Natural killer cell treated with Interleukin-12 subunit alpha and Interleukin-12 subunit beta and Interleukin-15 and Interleukin-18, amount 100 ng/mL, for 72 hours (primary cell): Measurements from ENCODE around the gene PROK2. TPM values are rescaled to one million over a fixed set of nuclear protein-coding genes. Genes with fewer than 3 reads are reported as not detected.

Experiments used
- ATAC-seq, 2 donors: fragments of 150-1000 bp; cut with Tn5 transposase in 1 of 2; sonication (Bioruptor Pico), chemical (Tn5 transposase) in 1 of 2; 2 replicates each; pipeline ENCODE4 v1.10.0; 2021
- DNase-seq: peaks from one replicate; pipeline ENCODE4 v3.0.0; 2022; ENCODE audit warnings: low spot score
- H3K27ac Mint-ChIP-seq, 2 donors: 1 replicate in 1 of 2; 2 replicates in 1 of 2; pipeline ENCODE4 v1.8.0; 2022; ENCODE audit warnings: mixed read lengths in 2 of 2, mild to moderate bottlenecking in 1 of 2, moderate library complexity in 1 of 2
- H3K27me3 Mint-ChIP-seq, 2 donors: 1 replicate in 1 of 2; 2 replicates in 1 of 2; pipeline ENCODE4 v1.8.0; 2022; ENCODE audit warnings: mixed read lengths in 2 of 2
- H3K36me3 Mint-ChIP-seq: one replicate; pipeline ENCODE4 v1.8.0; 2022; ENCODE audit warnings: mixed read lengths
- H3K4me1 Mint-ChIP-seq, 2 donors: 1 replicate in 1 of 2; 2 replicates in 1 of 2; pipeline ENCODE4 v1.8.0; 2022; ENCODE audit warnings: low read depth in 2 of 2, mixed read lengths in 2 of 2, mild to moderate bottlenecking in 1 of 2
- H3K4me3 Mint-ChIP-seq: one replicate; pipeline ENCODE4 v1.8.0; 2022; ENCODE audit warnings: mixed read lengths
- H3K9me3 Mint-ChIP-seq: 2 replicates; pipeline ENCODE4 v1.8.0; 2022; ENCODE audit warnings: mixed read lengths
- total RNA-seq, 2 donors: library from RNA; stranded (reverse); gene quantifications; one replicate each; pipeline ENCODE4 v1.2.3, GENCODE V29; 2022

Gene PROK2
- total RNA-seq, 2 donors from 2014 or later = 7.2 TPM; not detected in 1

- Mint-ChIP-seq H3K4me3 (no peak overlapping the region), H3K27me3 (peaks cover 11 to 12% of the 10 kb centered on the region in 2 donors), H3K27ac (no peak overlapping the region), H3K4me1 (no peaks in the 10 kb centered on the region), H3K36me3 (no peaks in the 10 kb centered on the region), H3K9me3 (no peaks in the 10 kb centered on the region)
- no peak for DNase-seq
- no peak for ATAC-seq
Measured at GRCh38 chr3:71805199-71805598, 20.3 kb upstream of the PROK2 start.

- H3K4me3 Mint-ChIP-seq = no peak overlapping the region
- DNase-seq = no peak
- no peaks in the 10 kb centered on the region for H3K36me3 Mint-ChIP-seq
- peaks cover 11 to 18% of the 10 kb centered on the region in 2 donors for H3K27me3 Mint-ChIP-seq
- no peaks in the 10 kb centered on the region for H3K4me1 Mint-ChIP-seq
- H3K27ac Mint-ChIP-seq = no peak overlapping the region
- H3K9me3 Mint-ChIP-seq = no peaks in the 10 kb centered on the region
- no peak for ATAC-seq
Measured at GRCh38 chr3:71803248-71803647, 18.3 kb upstream of the PROK2 start.

GRCh38 chr3:71801986-71802385 is 17.0 kb upstream of the PROK2 start:
- H3K27me3 Mint-ChIP-seq = peaks cover 11 to 18% of the 10 kb centered on the region in 2 donors
- ATAC-seq = no peak
- no peaks in the 10 kb centered on the region for H3K36me3 Mint-ChIP-seq
- no peaks in the 10 kb centered on the region for H3K4me1 Mint-ChIP-seq
- H3K9me3 Mint-ChIP-seq = no peaks in the 10 kb centered on the region
- no peak overlapping the region for H3K27ac Mint-ChIP-seq
- H3K4me3 Mint-ChIP-seq = no peak overlapping the region
- DNase-seq = no peak

- ATAC-seq = no peak
- H3K9me3 Mint-ChIP-seq = no peaks in the 10 kb centered on the region
- peaks cover 3% of the 10 kb centered on the region in 2 donors for H3K4me1 Mint-ChIP-seq
- DNase-seq = no peak
- H3K4me3 Mint-ChIP-seq = no peak overlapping the region
- no peak overlapping the region for H3K27ac Mint-ChIP-seq
- peaks cover 11 to 23% of the 10 kb centered on the region in 2 donors for H3K27me3 Mint-ChIP-seq
- H3K36me3 Mint-ChIP-seq = no peaks in the 10 kb centered on the region
Measured at GRCh38 chr3:71800023-71800422, 15.1 kb upstream of the PROK2 start.

- no peak for DNase-seq
- no peak overlapping the region for H3K4me3 Mint-ChIP-seq
Measured at GRCh38 chr3:71797455-71797854, 12.5 kb upstream of the PROK2 start.

GRCh38 chr3:71796290-71796689 is 11.3 kb upstream of the PROK2 start:
- Mint-ChIP-seq H3K27ac (no peak overlapping the region), H3K4me1 (peaks cover 3% of the 10 kb centered on the region in 2 donors), H3K4me3 (no peak overlapping the region), H3K36me3 (no peaks in the 10 kb centered on the region), H3K27me3 (peaks cover 10 to 22% of the 10 kb centered on the region in 2 donors), H3K9me3 (no peaks in the 10 kb centered on the region)
- DNase-seq = no peak
- ATAC-seq = no peak

More at GRCh38 chr3:71797455-71797854, 12.5 kb upstream of the PROK2 start:
- no peak for ATAC-seq
- Mint-ChIP-seq H3K27ac (no peak overlapping the region), H3K9me3 (no peaks in the 10 kb centered on the region), H3K27me3 (peaks cover 19 to 26% of the 10 kb centered on the region in 2 donors), H3K36me3 (no peaks in the 10 kb centered on the region), H3K4me1 (peaks cover 3% of the 10 kb centered on the region in 2 donors)

- Mint-ChIP-seq H3K36me3 (no peaks in the 10 kb centered on the region), H3K9me3 (no peaks in the 10 kb centered on the region), H3K4me1 (peaks cover 3 to 6% of the 10 kb centered on the region in 2 donors), H3K27ac (no peak overlapping the region), H3K27me3 (peaks cover 26 to 29% of the 10 kb centered on the region in 2 donors), H3K4me3 (no peak overlapping the region)
- ATAC-seq = no peak
- DNase-seq = no peak
Measured at GRCh38 chr3:71791634-71792033, 6.7 kb upstream of the PROK2 start.

GRCh38 chr3:71789922-71790321 is 5.0 kb upstream of the PROK2 start:
- H3K27me3 Mint-ChIP-seq = peaks cover 33 to 39% of the 10 kb centered on the region in 2 donors
- H3K4me3 Mint-ChIP-seq = no peak overlapping the region
- no peaks in the 10 kb centered on the region for H3K36me3 Mint-ChIP-seq
- H3K4me1 Mint-ChIP-seq = peaks cover 4 to 5% of the 10 kb centered on the region in 2 donors
- DNase-seq (no peak), ATAC-seq (no peak)
- H3K9me3 Mint-ChIP-seq = no peaks in the 10 kb centered on the region
- H3K27ac Mint-ChIP-seq = no peak overlapping the region

- DNase-seq (no peak), ATAC-seq (no peak)
- Mint-ChIP-seq H3K36me3 (peaks cover 5% of the 10 kb centered on the region), H3K27me3 (peaks cover 37 to 42% of the 10 kb centered on the region in 2 donors), H3K27ac (no peak overlapping the region), H3K9me3 (no peaks in the 10 kb centered on the region), H3K4me3 (no peak overlapping the region), H3K4me1 (peaks cover 8 to 10% of the 10 kb centered on the region in 2 donors)
Measured at GRCh38 chr3:71787851-71788405, 3.0 kb upstream of the PROK2 start.

- H3K27ac Mint-ChIP-seq = no peak overlapping the region
- DNase-seq = no peak
- no peaks in the 10 kb centered on the region for H3K9me3 Mint-ChIP-seq
- peaks cover 5% of the 10 kb centered on the region for H3K36me3 Mint-ChIP-seq
- peaks cover 8 to 10% of the 10 kb centered on the region in 2 donors for H3K4me1 Mint-ChIP-seq
- H3K4me3 Mint-ChIP-seq = no peak overlapping the region
- no peak for ATAC-seq
- H3K27me3 Mint-ChIP-seq = peaks cover 35 to 49% of the 10 kb centered on the region in 2 donors
Measured at GRCh38 chr3:71786551-71786950, 1.6 kb upstream of the PROK2 start.

- Mint-ChIP-seq H3K4me3 (peak overlapping the region; percentile 72), H3K36me3 (peaks cover 5% of the 10 kb centered on the region), H3K9me3 (no peaks in the 10 kb centered on the region), H3K4me1 (peaks cover 8 to 12% of the 10 kb centered on the region in 2 donors), H3K27ac (no peak overlapping the region), H3K27me3 (peaks cover 38 to 52% of the 10 kb centered on the region in 2 donors)
- DNase-seq (no peak), ATAC-seq (no peak)
Measured at GRCh38 chr3:71786217-71786549, 1.2 kb upstream of the PROK2 start.

GRCh38 chr3:71785532-71786216 is 726 bp upstream of the PROK2 start:
- no peak for DNase-seq
- Mint-ChIP-seq H3K4me3 (peak overlapping the region; percentile 72), H3K27ac (peak overlapping the region in 1 of 2 donors; percentile 18), H3K9me3 (no peaks in the 10 kb centered on the region), H3K27me3 (peaks cover 37 to 56% of the 10 kb centered on the region in 2 donors), H3K36me3 (peaks cover 5% of the 10 kb centered on the region), H3K4me1 (peaks cover 8 to 12% of the 10 kb centered on the region in 2 donors)
- no peak for ATAC-seq

- peaks cover 33 to 54% of the 10 kb centered on the region in 2 donors for H3K27me3 Mint-ChIP-seq
- peak overlapping the region; percentile 94 for H3K4me3 Mint-ChIP-seq
- H3K36me3 Mint-ChIP-seq = peaks cover 5% of the 10 kb centered on the region
- DNase-seq (no peak), ATAC-seq (no peak)
- H3K27ac Mint-ChIP-seq = peak overlapping the region in 1 of 2 donors; percentile 79
- H3K9me3 Mint-ChIP-seq = no peaks in the 10 kb centered on the region
- H3K4me1 Mint-ChIP-seq = peaks cover 15 to 23% of the 10 kb centered on the region in 2 donors
Measured at GRCh38 chr3:71784201-71784913, 591 bp downstream of the PROK2 start.

- Mint-ChIP-seq H3K36me3 (peaks cover 5% of the 10 kb centered on the region), H3K4me1 (peaks cover 15 to 27% of the 10 kb centered on the region in 2 donors)
- DNase-seq = no peak
Measured at GRCh38 chr3:71783152-71783551, 1.8 kb downstream of the PROK2 start.

More at GRCh38 chr3:71783152-71783551, 1.8 kb downstream of the PROK2 start:
- Mint-ChIP-seq H3K4me3 (peak overlapping the region; percentile 44), H3K9me3 (no peaks in the 10 kb centered on the region), H3K27me3 (peaks cover 30 to 54% of the 10 kb centered on the region in 2 donors), H3K27ac (peak overlapping the region in 1 of 2 donors; percentile 21)
- no peak for ATAC-seq
